HG03175 (cell line): ENCODE results near the gene IRF2BPL.

ENCODE experiments used
- ATAC-seq: cut with Tn5 transposase; IDR thresholded peaks from one replicate; pipeline ENCODE4 v1.9.1; 2021; ENCODE audit warnings: mild to moderate bottlenecking, moderate library complexity; ENCODE audit not compliant: unreplicated experiment

The IRF2BPL gene

DNA sequence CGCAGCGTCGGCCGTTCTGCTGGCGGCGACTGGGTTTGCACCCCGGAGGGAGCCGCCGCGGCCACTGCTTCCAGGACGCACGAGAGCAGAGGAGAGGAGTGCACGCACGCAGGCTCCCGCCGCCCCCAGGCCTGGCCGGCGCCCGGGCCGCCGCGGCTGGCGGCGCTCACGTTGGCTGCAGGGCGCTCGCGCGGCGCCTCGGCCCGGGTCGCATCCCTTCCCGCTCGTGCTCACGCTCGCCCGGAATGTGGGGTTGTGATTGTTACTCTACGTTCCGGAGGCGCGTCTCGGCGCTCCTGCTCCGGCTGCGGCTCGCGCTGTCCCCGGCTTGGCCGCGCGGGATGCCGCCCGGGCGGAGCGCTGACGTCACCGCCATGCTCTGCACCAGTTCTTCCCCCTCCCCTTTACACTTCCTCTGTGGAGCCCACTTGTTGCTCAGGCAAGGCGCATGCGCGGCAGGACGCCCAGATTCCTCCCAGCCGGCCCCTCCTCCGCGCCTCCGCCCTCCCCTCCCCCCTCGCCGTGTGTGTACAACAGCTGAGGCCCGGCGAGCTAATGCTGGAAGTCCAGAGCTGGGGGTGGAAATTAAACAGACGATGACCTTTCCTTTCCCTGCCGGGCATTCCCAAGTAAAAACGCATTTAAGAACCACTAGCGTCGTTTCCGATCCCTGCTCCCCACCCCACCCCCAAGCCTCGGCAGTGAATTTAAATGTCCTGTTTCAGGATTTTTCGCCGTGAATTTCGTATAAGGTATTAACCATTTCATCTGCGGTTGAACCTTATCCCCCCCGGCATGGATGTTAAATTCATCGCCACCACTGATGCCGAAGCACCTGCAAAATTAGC lies at the start of gene IRF2BPL:
Gene IRF2BPL, minus strand, starts transcription at position 325 of the 848 bp plus-strand sequence. CDS start 916 bp downstream, outside the sequence.
- ATAC-seq: peak; percentile 77

DNA sequence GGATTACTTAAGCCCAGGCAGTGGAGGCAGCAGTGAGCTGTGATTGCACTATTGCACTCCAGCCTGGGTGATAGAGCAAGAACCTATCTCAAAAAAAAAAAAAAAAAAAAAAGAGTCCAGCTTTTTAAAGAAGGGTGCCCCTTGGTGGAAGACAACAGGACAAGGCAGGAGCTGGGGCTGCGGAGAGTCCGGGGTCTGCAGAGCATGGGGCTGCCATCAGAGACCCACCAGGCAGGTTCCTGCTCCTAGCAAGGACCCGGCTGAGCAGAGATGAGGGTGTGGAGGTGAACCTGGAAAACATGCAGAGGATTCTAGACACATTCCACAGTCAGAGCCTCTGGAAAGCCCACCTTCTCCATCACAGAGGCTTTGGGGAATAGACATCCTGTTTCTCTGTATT lies 48.5 kb upstream of the IRF2BPL start:
- ATAC-seq: no peak

DNA sequence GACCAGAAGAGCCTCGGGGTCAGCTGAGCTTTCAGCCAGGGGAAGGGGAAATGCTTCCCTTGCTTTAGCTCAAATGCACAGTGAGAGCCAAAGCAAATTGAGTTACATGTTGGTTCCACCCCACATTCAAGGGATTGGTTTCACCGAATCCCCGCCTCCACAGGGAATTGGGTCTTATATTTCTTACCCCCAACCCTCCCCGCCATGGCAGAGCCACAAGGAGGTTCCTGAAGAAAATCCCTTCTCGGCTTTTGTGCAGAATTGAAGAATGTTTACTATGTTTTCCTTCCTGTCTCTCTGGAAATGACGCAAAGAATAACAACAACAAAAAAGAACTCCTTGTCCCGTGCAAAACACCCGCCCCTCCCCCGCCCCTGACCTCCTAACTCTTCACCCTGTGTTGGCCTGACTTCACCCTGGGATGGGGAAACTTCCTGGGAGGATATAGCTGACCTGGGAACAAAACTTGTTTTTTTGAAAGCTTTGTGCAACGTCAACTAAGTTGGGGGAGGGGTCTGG lies 47.7 kb upstream of the IRF2BPL start:
- ATAC-seq: no peak

DNA sequence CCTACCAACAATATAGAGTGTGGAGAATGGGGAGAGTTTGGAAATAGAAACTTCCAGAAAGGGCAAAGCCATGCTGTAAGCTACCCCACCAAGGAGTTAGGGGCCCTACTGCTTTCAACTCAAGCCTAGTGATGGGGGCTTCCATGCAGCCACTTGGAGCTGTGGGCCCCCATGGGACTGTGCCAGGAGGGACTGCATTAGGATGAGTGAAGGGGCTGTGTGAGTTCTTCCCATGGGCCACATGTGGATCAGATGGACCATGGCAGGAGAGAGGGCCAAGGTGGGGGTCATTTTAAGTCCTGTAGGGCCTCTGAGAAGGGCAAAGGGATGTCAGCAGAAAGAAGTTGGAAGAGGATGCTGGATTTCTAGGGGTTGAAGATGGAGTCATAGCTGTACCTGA lies 46.5 kb upstream of the IRF2BPL start:
- ATAC-seq: no peak

DNA sequence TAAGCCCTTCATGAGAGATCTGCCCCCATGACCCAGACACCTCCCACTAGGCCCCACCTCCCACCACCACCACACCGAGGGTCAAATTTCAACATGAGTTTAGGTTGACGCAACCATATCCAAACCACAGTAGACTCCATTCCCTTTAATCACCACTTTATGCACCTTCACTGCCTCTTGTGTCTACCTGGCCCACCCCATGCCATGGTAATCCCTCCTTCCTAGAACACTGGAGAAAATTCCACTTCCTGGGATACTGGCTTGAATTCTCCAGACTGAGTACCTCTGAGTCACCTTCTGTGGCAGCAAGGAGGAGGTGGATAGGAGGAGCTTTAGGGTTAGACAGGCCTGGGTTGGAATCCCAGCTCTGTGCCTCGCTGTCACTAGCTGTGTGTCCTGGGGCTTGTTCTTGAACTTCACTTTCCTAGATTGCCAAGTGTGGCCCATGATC lies 43.5 kb upstream of the IRF2BPL start:
- no peak for ATAC-seq

DNA sequence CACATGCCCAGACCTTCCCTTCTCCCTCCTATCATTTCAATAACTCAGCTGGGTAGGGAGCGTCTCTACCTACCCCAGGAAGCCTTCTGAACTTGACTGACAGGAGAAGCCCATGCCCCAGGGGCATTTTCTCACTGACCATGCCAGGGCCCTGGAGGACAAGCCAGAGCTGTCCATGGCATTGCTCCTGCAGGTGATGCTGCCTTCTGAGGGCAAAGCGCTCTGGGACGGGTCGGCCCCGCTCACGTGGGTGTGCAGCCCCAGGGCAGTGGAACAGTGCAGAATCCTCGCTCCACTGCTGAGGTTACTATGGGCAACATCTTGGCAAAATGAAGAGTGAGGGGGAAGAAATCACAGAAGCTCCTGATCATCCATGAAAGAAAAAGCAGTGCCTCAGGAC lies 41.0 kb upstream of the IRF2BPL start:
- no peak for ATAC-seq

DNA sequence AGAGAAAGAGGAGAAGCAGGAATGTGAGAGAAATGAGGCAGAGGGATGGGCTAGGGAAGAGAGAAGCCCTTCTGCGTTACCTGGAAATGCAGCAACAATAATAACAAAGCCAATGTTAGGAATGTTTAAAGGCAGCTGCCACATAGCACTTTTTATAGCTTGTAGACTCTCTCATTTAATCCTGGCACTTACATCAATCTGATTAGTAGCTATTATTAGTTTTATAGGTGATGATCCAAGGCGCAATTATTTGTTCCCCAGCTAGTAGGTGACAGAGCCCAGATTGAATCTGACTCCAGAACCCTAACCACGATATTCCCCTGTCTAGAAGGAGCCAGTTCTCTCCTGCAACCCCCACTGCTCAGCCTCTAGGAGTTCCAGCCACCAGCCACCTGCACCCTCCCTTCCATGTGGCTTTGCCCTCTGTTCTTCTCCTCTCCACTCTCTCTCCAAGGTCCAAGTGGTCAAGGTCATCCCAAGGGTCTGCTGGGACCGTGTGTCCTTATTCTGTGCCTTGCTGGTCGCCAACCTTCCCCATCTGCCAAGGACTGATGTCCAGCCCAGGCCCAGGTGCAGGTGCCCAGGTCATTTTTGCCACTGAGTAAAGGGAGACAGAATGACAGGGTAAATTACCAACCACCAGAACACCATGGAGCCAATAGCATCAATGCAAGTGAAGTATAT lies 40.2 kb upstream of the IRF2BPL start:
- no peak for ATAC-seq

DNA sequence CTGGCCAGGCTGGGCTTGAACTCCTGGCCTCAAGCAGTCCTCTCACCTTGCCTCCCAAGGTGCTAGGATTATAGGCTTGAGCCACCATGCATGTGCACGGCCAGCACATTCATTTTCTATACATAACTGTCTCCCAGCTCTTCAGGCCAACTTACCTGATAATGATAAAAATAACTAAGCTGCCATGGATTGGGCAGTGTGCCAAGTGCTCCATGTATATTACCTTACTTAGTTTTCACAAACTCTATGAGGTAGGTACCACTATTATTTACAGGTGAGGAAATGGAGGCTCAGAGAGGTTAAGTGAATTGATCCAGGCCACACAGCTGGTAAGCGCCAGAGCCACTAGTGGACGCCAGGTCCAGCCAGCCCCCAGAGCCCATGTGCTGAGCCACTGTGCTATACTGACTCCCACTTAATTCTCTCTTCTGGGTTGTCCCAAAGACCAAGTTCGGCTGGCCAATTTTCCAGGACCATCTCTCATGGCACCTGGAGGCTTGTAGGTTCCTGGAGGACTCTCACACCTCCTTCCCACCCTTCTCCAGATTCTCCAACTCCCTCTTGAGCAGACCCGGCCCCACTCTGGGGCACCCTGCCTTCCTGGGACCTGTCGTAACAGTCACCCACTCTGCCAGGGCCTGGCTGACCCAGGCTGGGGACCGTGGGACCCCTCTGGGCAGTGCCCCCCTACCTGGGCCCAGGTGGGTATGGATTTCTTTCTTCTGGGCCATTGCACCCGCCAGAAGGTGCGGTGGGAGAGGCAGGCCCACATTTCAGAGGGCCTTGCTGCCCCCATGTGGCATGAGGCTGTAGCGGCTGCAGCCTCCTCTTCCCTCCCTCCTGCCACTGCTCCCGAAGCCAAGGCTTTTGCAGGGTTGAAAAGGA lies 39.4 kb upstream of the IRF2BPL start:
- ATAC-seq: peak; percentile 59

DNA sequence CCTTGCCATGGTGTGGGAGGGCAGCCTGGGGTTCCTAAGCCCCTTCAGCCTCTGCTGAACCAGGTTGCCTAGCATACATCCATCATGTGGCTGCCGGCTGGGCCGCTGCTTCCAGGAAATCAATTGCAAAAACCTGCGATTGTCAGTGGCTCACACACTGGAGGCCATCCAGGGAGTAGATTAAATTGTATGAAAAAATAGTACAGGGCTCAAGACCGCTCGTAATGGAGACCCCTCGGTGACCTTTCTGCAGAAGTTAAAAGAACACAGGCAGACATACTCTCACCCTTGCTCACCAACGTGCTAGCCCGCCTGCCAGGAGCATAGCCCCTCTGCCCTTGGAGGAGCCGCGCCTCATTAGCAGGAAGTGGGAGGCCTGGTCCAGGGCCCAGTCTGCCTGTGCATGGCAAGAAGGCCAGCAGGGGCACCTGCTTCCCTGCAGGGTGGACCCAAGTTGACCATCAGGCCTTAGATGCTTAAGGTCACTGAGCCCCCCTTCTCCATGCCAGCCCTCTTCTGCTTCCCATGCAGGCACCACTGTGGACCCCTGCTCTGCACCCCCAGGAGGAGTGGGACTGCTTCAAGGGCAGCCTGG lies 38.2 kb upstream of the IRF2BPL start:
- no peak for ATAC-seq

DNA sequence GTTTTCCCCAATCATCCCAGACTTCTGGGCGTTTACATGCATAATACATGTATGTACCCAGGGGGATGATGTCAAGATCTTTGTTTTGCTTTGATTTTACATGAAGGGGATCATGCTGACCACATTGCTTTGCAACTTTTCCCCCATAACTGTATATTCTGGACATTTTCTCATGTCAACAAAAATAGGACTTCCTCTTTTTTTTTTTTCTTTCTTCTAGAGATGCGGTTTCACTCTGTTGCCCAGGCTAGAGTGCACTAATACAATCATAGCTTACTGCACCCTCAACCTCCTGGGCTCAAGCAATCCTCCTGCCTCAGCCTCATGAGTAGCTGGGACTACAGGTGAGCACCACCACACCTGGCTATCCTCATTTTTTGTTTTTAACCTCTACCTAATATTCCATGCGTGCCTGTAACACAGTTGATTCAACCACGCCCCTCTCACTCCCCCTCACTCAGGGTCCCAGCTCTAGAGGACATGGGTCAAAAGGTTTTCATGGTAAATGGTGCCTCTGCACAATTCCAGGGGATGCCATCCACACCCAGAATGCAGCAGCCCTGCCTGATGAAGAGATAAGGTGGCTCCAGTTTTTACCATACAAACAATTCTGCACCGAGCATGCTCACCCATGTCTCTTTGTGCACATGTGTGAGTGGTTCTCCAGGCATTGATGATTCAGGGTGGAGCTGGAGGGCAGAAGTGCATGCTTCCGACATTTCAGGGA lies 37.5 kb upstream of the IRF2BPL start:
- ATAC-seq: no peak

DNA sequence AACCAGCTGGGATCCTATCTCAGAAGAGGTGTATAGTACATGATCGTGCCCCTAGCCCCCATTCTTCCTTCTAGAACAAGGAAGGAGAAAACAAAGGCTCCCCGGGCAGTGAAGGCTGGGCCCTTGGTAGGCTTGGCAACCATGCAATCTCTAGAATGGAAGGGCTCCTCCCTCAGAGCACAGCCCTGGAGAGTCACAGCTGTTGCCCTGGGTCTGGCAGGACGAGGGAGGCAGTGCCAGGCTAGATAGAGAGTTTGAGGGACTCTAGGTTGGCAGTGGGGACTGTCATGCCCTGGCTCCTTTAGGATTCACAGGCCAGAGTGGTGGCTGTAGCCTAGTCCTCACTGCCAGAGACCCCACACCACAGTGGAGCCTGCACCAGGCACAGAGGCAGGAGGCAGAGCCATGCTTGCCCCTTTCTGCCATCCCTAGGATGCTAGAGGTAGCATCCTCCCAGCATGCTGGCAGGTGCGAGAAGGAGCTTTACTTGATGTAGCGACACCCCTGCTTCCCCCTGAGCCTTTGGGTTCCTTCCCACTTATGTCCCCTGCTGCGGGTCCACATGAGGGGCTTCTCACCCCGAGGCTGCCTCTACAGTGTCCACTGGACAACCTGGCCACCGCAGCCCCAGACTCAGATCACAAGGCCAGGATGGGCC lies 36.1 kb upstream of the IRF2BPL start:
- ATAC-seq: no peak

DNA sequence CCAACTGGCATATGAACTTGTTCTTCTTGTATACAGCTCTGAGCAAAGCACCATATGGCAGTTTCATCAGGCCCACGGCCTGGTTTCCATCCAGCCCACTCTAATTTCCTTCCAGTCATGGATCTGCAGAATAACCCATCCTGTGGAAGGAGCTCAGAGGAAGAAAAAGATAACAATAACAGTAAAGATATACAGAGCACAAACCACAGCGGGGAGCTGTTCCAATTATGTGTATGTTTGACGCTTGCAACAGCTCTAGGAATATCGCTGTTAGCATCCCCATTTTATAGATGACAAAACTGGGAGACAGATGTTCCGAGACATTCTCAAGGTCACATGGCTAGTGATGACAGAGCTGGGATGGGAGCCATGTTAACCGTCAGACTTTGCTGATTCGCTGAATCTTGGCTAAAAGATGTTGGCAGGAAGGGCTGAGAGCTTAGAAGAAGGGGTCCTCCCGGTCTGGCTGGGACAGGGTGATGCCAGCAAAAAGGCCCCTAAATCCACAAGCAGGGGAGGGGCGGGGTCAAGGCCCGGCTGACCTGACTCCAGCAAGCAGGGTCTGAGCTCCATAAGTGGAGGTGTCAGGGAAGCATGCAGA lies 35.2 kb upstream of the IRF2BPL start:
- ATAC-seq: no peak

DNA sequence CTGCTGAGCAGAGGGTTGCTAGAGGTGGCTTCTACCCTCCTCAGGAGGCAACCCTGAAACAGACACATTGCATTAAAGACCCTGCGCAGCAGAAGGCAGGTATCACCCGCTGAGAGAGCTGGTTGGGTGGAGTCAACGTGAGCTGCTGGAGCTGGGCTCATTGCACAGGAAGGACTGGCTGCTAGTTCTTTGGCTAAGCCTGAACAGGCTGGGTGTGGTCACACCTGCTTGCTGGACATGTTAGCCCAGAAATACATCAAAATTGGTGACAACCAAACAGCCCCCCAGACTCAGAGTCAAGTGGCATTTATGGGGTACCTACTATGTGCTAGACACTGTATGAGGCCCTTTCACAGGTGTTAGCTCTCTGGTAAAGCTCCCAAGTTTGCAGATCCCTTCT lies 33.8 kb upstream of the IRF2BPL start:
- ATAC-seq: no peak

DNA sequence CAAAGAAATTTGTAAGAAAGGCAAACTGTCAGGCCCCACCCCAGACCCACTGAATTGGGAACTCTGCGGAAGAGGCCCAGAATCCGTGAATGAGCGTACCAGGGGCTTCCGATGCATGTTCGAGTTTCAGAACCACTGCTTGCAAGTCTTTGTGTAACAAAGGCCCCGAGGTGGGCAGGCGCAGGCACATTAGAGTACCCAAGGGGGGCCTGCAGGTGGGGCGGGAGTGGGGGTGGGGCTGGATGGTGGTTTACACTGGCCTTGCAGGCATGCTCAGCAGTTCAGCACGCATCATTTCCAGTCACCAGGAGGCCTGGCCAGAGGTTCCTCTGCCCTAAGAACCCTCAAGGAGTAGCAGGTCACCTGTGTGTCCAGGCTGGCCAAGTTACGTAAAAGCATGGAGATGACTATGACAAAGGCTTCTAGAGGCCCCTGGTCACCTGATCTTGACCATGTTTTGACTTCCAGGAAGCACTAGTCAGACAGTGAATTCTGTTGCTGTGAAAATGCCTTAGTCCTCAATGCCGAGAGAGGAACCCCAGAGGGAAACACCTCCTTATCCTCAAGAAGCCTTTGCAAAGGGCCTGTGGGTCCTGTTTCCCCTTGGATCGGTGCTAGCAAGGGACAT lies 33.2 kb upstream of the IRF2BPL start:
- ATAC-seq: no peak

DNA sequence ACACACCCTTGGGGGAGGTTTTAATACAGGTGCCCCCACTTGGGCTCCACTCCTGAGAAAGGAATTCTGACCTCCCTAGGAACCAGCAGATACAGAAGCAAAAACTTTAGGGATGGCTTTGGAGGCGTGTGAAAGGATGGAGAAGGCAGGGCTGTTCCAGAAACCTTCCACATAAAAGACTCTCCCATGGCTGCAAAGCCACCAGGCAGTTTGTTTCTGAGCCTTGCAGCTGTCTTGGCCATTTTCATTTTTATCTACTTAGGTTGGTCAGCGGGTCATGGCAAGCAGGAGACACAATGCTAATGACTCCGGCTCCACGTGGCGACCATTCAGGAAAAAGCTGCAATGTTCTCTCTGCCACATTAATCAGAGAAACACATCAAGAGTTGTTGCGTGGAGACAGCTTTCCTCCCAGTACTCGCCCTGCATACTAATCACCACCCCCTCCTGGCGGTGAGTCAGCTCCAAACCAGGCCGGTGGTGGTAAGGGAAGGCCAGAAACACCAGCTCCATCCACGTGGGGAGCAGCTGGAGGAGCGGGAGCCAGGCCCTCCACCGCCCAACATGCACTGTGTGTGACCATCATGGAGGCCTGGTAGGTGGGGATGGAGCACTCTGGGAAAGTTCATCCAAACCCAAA lies 30.9 kb upstream of the IRF2BPL start:
- no peak for ATAC-seq

DNA sequence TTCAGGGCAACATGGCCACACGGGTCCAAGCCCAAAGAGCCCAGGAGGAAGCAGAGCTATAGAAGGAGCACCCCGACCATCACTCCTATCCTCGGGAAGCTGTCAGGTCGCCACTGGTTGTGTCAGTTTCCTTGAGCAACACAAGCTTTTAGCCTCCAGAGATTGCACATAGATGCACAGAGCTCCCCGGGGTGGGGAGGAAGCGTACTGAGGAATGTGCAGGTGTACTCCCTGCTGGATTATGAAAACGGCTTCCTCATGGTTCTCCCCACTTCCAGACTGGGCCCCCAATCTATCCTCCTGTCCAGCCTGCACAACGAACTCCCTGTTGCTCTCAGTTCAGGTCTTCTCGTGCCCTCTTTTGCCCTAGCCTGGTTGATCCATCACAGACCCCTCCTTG lies 30.3 kb upstream of the IRF2BPL start:
- no peak for ATAC-seq

DNA sequence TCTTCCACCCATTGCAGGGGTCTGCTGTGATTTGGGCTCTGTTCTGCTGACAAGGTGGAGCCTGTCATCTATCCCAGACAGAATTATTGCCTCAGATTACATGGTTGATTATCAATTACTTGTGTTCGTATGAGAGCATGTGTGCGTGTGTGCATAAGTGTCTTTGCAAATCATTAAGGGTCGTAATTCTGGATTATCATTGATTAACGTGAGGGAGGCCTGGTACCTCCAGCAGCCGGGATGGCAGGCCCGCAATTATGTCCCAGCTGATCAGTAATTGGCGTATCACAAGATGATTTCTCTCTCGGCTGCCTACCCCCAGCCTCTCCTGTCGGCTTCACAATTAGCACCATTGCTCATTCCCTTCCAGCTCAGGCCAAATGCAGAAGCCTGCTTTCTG lies 29.6 kb upstream of the IRF2BPL start:
- no peak for ATAC-seq

DNA sequence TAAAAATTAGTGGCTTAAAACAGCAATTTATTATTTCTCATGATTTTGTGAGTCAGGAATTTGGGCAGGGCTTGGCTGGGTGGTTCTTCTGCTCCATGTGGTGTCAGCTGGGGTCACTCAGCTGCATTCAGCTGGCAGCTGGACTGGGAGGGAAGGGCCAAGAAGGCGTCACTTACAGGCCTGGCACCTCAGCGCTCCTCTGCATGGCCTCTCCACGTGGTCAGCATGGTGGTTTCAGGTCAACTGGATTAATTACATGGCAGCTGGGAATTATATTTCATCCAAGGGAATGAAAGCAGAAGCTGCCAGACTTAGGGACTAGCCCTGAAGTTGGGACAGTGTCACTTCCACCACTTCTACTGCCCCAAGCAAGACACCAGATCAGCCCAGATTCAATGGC lies 27.5 kb upstream of the IRF2BPL start:
- no peak for ATAC-seq
